HL-60 (cell line): ENCODE data around the gene UBE2D1.

Experiments used
- DNase-seq, 2 experiments: peaks; one replicate each; pipeline ENCODE4 v3.0.0-alpha.2; 2010 to 2020; ENCODE audit warnings: low read depth in 1 of 2, low spot score in 1 of 2
- H3K27ac ChIP-seq: fragments of 250-450 bp; sonication (Bioruptor Pico); replicated peaks from 2 replicates; pipeline ENCODE4 v1.5.1; 2020; ENCODE audit warnings: mild to moderate bottlenecking, moderate library complexity
- H3K27me3 ChIP-seq: fragments of 250-450 bp; sonication (Bioruptor Pico); 2 replicates; pipeline ENCODE4 v1.5.1; 2021; ENCODE audit warnings: mild to moderate bottlenecking, moderate library complexity; ENCODE audit not compliant: insufficient read depth, poor library complexity, severe bottlenecking
- H3K4me3 ChIP-seq: replicated peaks from 2 replicates; pipeline ENCODE4 v1.5.1; 2011; ENCODE audit warnings: mild to moderate bottlenecking, control low read depth, low read length; ENCODE audit not compliant: insufficient read depth
- CTCF ChIP-seq: IDR thresholded peaks from one replicate; pipeline ENCODE4 v1.5.1; 2011; ENCODE audit warnings: low read length, control low read depth, inconsistent platforms; ENCODE audit not compliant: insufficient read depth
- GABPA ChIP-seq: IDR thresholded peaks from 2 replicates; pipeline ENCODE4 v1.6.1; 2012; ENCODE audit warnings: low read depth
- POLR2AphosphoS5 ChIP-seq: IDR thresholded peaks from 2 replicates; pipeline ENCODE4 v1.6.1; 2012; ENCODE audit warnings: low read depth
- REST ChIP-seq: IDR thresholded peaks from 2 replicates; pipeline ENCODE4 v1.6.1; 2012; ENCODE audit warnings: low read depth; ENCODE audit not compliant: insufficient replicate concordance
- SPI1 ChIP-seq: IDR thresholded peaks from 2 replicates; pipeline ENCODE4 v1.6.1; 2012; ENCODE audit warnings: low read depth, mild to moderate bottlenecking, borderline replicate concordance

Gene UBE2D1

GRCh38 chr10:58367069-58367468 lies 32.3 kb downstream of the UBE2D1 start:
- Histone ChIP-seq H3K4me3 (no peak overlapping the region), H3K27me3 (no peaks in the 10 kb centered on the region), H3K27ac (no peak overlapping the region)
- TF ChIP-seq CTCF (no peak), SPI1 (peak; percentile 36; the same call in 1 of the 2 replicates)
- DNase-seq = peak in 1 of 2 experiments; percentile 54

- H3K27me3 ChIP-seq = no peaks in the 10 kb centered on the region
- H3K4me3 ChIP-seq = no peak overlapping the region
- H3K27ac ChIP-seq = no peak overlapping the region
- no peak for DNase-seq
- no peak for TF ChIP-seq POLR2AphosphoS5
- no peak for TF ChIP-seq REST
- no peak for TF ChIP-seq CTCF
- TF ChIP-seq SPI1 = no peak
- no peak for TF ChIP-seq GABPA
These were observed 36.7 kb downstream of the UBE2D1 start for GRCh38 chr10:58371473-58371872.

- no peak for DNase-seq
- TF ChIP-seq REST (no peak), POLR2AphosphoS5 (no peak), SPI1 (peak; percentile 62), GABPA (no peak)
- Histone ChIP-seq H3K4me3 (no peak overlapping the region), H3K27ac (no peak overlapping the region), H3K27me3 (no peaks in the 10 kb centered on the region)
These were observed 38.0 kb downstream of the UBE2D1 start for GRCh38 chr10:58372607-58373441.

GRCh38 chr10:58373442-58373827 lies 38.6 kb downstream of the UBE2D1 start:
- H3K4me3 ChIP-seq = no peak overlapping the region
- no peak for DNase-seq
- H3K27ac ChIP-seq = no peak overlapping the region
- TF ChIP-seq GABPA (no peak), CTCF (no peak), POLR2AphosphoS5 (no peak), SPI1 (no peak), REST (no peak)
- H3K27me3 ChIP-seq = no peaks in the 10 kb centered on the region
